Measurements from ENCODE around the gene B3GAT3. TPM values are rescaled to one million over a fixed set of nuclear protein-coding genes. Genes with fewer than 3 reads are reported as not detected.
"Not testable (repeated sequence)": the region's sequence is repeated elsewhere in the genome, so short reads cannot be mapped to it uniquely, and the experiment has no call there.

B3GAT3 gene
- 10 to 100 TPM; 27.2 to 49.9 (median 29.8) TPM for polyA plus RNA-seq (ENCODE audit: insufficient read length in 4 of 4)

DNA sequence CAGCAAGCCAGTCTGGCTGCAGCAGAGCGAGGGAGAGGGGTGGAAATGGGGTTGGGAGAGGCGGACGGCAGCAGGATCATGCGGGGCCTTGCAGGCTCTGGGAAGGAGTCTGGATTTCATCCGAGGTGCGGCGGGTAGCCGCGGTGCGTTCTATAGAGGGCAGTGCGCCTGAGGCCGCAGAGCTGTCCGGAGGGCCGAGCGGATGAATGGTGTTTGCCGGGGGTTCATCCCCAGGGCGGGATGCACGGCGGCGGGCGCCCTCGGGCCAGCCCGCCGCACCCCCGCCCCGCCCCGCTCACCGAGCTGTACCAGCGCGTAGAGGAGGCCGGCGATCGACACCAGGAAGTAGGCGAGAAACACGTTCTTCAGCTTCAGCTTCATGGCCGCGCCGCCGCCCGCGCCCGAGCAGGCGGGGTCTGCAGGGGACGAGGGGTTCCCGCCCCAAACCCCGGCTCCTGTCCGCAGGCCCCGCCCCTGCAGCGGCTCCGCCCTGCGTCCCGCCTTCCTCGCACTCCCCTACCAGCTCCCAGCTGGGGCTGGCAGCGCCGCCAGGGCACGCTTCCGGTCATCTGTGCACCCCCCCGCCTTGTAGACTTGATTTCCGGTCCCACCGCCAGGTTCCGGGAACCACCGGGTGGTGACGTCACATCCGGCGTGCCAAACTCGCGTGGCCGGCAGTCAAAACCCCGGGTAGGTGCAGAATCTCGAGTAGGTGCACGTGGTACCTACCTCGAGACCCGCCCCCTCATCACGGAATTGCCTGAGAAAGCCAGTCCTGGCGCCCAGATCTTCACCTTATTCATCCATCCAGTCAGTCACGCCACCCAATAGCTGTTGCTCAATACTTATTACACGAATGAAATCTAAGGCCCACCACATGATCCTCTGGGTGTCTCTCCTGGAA, at the start of gene B3GAT3:
TSS of gene B3GAT3 (minus strand) at position 420 of the 904 bp plus-strand sequence. CDS start at position 381, 39 bp downstream.
- DNase-seq (ENCODE audit: low read depth in 4 of 4, low spot score in 3 of 4) = peak; percentile 87 to 94 (median 91)

DNA sequence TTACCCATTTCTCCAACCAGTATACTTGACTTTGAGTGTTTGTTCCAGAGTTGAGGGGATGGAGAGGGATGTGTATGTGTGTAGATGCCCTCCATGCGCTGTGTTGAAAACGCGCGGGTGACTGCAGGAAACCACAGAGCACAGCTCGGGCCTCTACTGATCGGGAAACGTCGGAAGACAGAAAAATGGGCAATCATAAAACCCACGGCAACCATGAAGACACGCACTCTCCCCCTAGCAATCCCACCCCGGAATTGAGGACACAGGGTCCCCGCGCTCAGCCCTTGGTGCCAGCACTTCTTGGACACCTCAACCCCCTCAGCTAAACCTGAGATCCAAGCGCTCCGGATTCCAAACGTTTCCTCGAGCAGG, 49.4 kb upstream of the B3GAT3 start:
- DNase-seq (ENCODE audit: low read depth in 4 of 4, low spot score in 3 of 4) = no peak

DNA sequence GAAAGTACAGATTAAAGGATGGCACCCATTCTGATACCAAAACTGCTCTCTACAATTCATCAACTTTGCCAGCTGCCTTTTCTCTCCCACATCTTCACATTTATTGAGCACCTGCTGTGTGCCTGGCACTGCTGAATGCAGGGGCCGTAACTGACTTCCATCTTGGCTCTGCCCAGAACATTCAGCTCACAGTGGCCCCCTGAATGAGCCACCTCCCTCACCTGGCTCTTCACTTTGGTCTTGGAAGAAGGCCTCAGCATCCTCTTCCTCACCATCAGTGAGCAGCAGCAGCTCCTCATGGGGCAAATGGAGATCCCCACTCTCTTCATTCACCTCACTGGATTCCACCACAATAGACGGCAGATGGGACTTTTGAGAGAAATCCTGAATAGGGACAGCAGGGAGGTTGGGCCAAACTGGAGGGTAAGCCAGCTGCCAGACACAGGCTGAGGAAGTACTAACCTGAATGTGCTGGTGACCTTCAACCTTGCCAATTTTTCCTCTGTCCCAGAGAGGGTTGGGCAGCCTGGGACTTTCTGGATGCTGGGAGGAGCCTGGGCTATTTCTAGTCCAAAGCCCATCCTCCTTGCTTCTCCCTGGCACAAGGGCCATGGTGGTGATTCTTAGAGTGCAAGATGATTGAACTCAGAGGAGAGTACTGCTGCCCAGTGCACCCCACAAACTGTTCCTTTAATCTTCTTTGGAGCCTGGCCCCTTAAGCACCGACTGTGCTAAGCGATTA, 47.8 kb upstream of the B3GAT3 start:
- no peak for DNase-seq (ENCODE audit: low read depth in 4 of 4, low spot score in 3 of 4)

DNA sequence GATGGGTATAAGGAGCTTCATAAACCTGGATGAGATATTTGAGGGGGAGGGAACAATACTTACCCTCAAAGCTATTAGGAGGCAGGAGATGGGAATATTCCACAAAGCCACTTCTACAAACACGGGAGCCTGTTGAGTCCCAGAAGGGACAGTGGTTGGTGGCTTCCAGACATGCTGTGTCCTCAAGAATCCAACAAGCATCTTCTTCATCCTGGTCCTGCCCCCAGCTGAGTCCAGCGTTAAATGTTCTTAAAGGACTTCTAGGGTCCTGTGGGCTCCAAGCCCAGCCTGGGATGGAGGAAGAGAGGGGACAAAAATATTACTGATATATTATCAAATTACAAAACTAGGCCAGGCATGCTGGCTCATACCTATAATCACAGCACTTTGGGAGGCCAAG, 45.7 kb upstream of the B3GAT3 start:
- DNase-seq (ENCODE audit: low read depth in 4 of 4, low spot score in 3 of 4) = no peak

DNA sequence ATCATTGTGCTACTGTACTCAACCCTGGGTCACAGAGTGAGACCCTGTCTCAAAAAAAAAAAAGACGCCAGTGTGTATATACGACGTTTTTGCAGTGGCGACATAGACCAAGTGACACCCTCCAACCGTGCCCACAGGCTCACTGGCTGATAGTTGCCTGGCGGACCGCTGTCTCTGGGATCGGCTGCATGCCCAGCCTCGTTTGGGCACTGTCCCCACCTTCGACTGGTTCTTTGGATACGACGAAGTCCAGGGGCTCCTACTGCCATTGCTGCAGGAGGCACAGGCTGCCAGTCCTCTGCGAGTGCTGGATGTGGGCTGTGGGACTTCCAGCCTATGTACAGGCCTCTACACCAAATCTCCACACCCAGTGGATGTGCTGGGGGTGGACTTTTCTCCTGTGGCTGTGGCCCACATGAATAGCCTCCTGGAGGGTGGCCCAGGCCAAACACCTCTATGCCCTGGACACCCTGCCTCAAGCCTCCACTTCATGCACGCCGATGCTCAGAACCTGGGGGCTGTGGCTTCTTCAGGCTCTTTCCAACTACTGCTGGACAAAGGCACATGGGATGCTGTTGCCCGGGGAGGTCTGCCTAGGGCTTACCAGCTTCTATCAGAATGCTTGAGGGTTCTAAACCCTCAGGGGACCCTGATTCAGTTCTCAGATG, 44.6 kb upstream of the B3GAT3 start:
- DNase-seq (ENCODE audit: low read depth in 4 of 4, low spot score in 3 of 4) = no peak

DNA sequence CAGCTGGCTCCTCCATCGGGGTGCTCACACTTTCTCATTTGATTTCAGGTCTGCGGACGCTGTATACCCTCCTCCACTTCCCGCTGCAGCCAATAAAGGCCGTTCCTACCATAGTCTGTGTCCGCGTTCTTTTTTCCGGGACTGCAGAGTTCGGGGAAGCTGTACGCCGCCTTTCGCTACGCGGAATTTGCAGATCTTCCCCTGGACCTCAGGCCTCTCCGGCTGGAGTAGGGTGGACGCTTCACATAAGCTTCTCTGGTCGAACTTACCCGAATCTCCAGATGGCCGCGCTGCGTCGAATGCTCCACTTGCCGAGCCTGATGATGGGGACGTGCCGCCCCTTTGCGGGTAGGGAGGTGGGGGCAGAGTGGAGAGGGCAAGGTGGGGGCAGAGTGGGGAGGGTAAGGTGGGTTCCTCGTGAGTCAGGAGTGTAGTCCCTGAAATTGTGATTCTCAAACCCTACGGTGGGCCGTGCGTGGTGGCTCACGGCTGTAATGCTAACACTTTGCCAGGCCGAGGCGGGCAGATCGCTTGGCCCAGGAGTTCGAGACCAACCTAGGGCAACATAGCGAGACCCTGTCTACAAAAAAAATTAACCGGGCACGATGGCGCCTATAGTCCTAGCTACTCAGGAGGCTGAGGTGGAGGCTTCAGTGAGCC, 43.9 kb upstream of the B3GAT3 start:
- no peak for DNase-seq (ENCODE audit: low read depth in 4 of 4, low spot score in 3 of 4)

DNA sequence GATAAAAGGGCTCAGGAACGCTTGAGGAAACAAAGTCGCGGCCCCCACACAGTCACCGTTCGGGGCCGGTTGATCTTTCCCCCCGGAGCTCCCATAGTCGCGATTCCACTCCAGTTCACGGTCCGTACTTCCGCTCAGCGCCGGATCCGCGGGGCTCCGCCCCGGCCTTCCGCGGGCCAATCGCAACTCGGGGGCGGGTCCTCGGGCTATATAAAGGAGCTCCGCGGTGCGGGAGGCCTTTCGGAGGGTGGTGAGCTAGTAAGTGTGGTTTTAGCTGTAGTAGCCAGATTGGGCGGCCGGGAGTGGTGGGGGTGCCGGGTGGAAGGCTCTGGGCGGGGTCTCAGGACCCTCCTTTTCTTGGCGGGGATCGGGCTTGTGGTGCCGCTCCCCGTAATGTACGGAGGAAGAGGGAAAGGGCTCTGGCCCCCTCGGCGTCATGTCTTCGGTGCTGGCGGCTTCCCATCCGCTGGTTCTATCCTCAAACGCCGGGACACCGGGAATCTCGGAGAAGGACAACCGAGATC, 43.4 kb upstream of the B3GAT3 start, which contains the start of the genes C11orf98 and CSKMT:
TSS of gene C11orf98 (minus strand) at position 136 of the 524 bp plus-strand sequence. CDS start at position 95, 41 bp downstream.
TSS of gene CSKMT (plus strand) at position 238 of the 524 bp plus-strand sequence. CDS start 568 bp downstream, outside the sequence.
- DNase-seq (ENCODE audit: low read depth in 4 of 4, low spot score in 3 of 4) = peak; percentile 90 to 94 (median 92)

DNA sequence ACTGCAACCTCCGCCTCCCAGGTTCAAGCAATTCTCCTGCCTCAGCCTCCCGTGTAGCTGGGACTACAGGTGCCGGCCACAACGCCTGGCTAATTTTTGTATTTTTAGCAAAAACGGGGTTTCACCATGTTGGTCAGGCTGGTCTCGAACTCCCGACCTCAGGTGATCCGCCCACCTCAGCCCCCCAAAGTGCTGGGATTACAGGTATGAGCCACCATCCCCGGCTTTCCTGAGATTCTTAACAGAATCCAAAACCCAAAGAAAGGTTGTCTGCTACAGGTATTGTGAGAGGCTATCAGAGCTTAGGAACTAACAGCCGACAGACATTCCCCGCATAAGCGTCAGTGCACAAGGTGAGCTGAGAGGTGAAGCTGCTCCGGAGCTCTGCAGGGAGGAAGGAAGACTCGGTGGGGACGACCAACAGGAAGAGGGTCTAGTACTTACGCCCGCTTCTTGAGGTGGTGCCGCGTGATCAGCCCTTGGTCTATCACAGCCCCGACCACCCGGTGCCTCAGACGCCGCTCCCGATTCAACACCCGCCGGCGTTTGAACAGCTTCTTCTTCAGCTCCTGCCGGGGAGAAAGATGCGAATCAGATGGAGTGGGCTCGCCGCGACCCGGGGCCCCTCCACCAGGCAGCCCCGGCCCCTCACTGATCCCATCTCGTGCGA, 42.8 kb upstream of the B3GAT3 start:
- no peak for DNase-seq (ENCODE audit: low read depth in 4 of 4, low spot score in 3 of 4)

DNA sequence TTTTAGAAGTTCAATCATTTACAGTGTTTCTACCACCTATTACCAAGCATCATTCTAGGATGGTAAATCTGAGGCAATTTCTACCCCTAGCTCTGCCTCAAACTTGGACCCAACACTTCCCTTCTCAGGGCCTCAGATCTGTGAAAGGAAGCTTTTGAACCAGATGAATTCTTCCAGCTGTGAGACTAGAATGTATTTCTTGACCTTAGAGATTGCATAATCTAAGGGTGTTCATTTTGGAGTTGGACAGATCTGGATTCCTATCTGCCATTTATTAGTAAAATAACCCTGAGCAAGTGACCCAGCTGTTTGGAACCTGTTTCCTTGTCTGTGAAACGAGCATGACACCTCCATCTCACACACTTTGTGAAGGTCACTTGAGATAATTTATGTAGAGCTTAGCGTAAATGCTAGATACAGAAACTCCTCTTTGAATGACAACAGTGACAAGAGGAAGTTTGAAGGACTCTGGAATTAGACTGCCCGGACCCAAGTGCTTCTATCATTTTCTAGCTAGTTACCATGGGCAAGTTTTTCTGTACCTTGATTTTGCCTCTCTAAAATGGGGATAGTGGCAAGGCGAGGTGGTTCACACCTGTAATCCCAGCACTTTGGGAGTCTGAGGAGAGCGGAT, 35.1 kb upstream of the B3GAT3 start:
- DNase-seq (ENCODE audit: low read depth in 4 of 4, low spot score in 3 of 4) = no peak

DNA sequence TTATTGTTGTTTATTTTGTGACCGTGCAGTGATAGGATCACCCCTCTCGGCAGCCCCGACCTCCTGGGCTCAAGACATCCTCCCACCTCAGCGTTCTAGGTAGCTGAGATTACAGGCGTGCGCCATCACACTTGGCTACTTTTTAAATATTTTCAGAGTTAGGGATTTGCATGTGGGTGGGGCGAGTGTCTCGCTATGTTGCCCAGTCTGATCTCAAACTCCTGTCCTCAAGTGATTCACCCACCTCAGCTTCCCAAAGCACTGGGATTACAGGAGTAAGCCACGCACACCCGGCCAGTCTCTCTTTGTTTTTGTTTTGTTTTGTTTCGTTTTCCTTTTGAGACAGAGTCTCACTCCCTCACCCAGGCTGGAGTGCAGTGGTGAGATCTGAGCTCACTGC, 32.5 kb upstream of the B3GAT3 start:
- no peak for DNase-seq (ENCODE audit: low read depth in 4 of 4, low spot score in 3 of 4)

DNA sequence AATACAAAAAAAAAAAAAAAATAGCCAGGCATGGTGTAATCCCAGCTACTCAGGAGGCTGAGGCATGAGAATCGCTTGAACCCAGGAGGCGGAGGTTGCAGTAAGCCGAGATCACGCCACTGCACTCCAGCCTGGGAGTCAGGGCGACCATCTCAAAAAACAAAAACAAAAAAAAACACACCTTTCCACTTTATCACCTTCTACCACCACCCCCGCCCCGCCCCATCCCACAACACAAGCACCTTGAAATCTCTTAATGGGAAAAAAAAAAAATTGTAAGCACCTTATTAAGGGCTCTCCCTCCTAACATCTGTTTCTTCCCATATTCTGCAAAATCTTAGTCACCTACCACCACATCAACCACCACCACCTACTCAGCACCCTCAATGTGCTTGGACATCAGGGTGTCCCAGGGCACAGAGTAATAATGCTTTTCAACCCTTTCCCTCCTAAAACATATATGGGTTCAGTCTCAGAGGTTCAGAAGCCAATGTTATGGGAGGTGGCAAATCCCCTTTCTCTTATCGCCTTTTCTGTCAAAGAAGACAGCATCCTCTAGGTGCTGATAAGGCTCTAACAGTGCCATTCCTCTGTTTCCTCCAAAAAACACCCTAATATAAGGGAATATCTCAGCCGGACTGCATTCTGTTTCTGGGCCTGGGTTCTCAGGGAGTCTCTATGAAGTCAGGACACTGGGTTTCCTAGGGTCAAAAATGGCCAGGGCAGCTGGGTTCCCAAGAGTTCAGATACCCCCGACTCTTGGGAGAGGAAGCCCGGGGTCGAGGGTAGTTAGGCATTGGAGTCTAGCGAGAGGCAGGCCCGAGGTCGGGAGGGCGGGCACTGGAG, 30.6 kb upstream of the B3GAT3 start:
- DNase-seq (ENCODE audit: low read depth in 4 of 4, low spot score in 3 of 4) = no peak

DNA sequence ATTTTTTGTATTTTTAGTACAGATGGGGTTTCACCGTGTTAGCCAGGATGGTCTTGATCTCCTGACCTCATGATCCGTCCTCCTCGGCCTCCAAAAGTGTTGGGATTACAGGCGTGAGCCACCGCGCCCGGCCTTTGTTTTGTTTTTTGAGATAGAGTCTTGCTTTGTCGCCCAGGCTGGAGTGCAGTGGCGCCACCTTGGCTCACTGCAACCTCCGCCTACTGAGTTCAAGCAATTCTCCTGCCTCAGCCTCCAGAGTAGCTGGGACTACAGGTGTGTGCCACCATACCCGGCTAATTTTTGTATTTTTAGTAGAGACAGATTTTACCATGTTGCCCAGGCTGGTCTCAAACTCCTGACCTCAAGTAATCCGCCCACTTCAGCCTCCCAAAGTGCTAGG, 28.5 kb upstream of the B3GAT3 start:
- not testable (repeated sequence) for DNase-seq (ENCODE audit: low read depth in 4 of 4, low spot score in 3 of 4)

DNA sequence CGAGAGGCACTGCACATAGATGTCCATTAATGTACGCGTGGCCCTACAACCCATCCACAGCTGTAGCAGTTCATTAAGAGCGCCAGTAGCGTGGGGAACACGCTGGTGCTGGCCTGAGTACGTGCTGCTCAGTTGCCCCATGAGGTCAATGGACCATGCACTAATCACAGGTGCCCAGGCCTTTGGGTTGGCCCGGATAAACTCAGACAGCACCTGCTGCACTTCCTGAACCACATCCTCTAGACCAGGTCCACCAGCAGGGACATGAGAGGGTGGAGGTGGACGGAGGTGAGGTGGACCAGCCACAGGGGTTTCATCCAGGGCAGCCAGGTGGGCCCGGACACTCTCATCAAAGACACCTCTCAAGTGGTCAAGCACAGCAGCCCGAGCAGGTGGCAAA, 27.7 kb upstream of the B3GAT3 start:
- no peak for DNase-seq (ENCODE audit: low read depth in 4 of 4, low spot score in 3 of 4)

DNA sequence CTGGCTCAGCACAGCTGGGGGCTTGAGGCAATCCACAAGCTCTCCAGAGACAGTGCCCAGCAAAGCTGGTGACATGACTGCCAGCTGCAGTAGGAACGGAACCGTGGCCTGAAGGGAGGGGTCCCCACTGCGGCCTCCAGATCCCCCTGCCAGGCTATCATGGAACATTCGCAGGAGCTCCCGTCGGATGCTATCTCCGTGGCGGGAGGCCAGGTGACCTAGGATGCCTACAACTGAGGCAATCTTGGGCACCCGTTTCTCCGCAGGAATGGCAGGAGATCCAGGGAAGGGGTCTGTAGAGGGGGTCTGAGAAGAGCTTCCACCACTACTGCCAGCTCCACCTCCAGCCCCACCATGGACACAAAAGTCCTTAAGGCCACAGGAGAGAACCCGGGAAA, 27.2 kb upstream of the B3GAT3 start:
- no peak for DNase-seq (ENCODE audit: low read depth in 4 of 4, low spot score in 3 of 4)

DNA sequence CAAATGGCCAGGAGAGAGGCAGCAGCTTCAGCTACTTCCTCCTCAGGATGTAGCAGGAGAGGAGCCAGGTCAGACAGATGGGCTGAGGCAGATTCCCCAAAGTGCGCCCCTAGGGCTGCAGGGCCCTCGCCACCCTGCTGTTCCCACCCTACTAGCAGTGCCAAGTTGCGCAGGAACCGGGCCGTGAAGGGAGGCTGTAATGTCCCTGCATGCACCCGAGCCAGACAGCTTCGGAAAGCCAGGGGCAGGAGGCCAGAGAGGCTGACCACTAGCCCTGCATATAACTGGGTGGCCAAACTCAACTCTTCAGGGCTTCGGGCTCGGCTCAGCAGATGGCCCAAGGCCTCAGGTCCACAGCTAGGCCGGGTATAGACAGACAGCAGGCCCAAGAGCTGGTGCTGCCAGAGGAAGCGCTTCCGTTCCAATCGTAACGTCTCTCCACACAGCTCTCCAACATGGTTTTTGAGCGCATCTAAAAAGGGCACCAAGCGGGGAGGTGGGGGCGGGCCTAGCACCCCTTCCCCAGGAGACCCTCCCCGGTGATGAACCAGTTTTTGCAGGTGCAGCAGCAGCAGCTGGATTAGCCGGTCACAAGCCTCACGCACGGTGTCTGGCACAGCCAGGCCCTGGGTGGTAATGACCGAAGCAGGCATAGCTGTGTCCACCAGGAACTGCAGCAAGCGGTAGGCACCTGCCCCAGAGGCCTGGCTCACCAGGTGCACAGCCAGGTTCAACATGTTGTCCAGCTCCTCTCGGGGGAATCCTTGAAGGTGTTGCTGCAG, 26.6 kb upstream of the B3GAT3 start:
- no peak for DNase-seq (ENCODE audit: low read depth in 4 of 4, low spot score in 3 of 4)

DNA sequence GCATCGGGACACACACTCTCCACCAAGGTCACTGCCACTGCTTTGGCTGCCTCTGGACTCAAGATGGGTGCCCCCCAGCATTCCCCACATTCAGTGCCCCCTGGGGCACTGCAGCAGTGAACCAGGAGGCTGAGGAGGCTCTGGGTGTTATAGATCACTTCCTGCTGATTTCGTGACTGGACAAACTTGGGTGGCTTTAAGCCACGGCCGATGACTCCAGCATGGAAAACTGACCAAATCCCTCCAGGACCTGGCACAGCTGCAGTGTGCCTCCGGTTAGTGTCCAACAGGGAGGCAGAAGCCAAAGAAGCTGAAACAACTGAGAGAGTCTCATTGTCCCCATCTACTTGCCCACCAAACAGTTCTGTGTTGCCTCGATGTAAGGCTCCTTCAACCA, 25.8 kb upstream of the B3GAT3 start:
- DNase-seq (ENCODE audit: low read depth in 4 of 4, low spot score in 3 of 4) = no peak

DNA sequence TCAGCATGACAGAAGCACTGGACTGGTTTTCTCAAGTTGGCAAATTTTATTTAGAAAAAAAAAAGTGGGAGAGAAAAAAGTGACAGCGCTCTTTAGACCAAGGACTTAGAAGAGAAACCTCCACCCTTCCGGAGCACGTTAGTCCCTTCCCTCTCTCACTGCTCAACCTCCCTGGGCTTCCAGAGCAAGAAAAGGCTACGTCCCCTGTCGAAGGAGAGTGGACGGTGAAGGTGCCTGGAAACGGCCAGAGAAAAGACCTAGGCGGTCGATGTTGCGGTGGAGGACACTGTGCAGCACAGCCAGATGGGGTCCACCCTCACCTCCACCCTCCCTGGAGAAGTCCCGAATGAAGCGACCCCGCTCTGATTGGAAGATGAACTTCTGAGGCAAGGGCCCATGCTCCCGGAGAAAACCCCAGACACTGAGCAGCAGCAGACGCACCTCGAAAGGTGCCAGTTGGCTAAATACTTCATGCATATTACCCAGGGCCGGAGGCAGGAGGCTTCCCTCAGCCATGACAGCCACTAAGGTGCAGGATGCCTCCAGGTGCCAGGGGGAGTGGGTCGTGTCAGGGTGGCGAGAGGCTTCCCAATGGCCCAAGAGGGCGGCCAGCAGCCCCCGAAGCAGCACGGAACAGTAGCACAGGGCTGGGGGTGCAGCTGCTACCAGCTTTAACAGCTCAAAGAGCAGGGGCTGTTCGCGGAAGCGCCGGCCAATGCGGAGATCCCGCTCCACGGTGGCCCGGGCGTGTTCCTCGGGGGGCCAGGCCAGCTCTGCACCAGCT, 25.2 kb upstream of the B3GAT3 start:
- DNase-seq (ENCODE audit: low read depth in 4 of 4, low spot score in 3 of 4) = no peak
